Thymus (tissue), 11 donors: ENCODE data around the gene CYB561D1. TPM values are rescaled to one million over a fixed set of nuclear protein-coding genes. Genes with fewer than 3 reads are reported as not detected.

Experiments
- DNase-seq, 9 donors: peaks; one replicate each; pipeline ENCODE4 v3.0.0-alpha.2; 2013; ENCODE audit warnings: low spot score in 9 of 9, low read depth in 6 of 9, missing footprints in 1 of 9
- H3K27ac ChIP-seq, 2 donors: one replicate each; pipeline ENCODE4 v1.5.1; 2013; ENCODE audit warnings: control low read depth in 1 of 2, low read depth in 1 of 2, low read length in 1 of 2, mild to moderate bottlenecking in 1 of 2, moderate library complexity in 1 of 2
- H3K27me3 ChIP-seq, 2 donors: one replicate each; pipeline ENCODE4 v1.5.1; 2013; ENCODE audit warnings: low read length in 1 of 2; ENCODE audit not compliant: control insufficient read depth in 2 of 2, insufficient read depth in 1 of 2
- H3K36me3 ChIP-seq, 2 donors: one replicate each; pipeline ENCODE4 v1.5.1; 2013; ENCODE audit warnings: low read length in 1 of 2, mild to moderate bottlenecking in 1 of 2, moderate library complexity in 1 of 2; ENCODE audit not compliant: control insufficient read depth in 2 of 2, insufficient read depth in 2 of 2
- H3K4me1 ChIP-seq, 2 donors: one replicate each; pipeline ENCODE4 v1.5.1; 2013; ENCODE audit warnings: low read length in 2 of 2; ENCODE audit not compliant: control insufficient read depth in 2 of 2, insufficient read depth in 2 of 2
- H3K4me3 ChIP-seq, 2 donors: one replicate each; pipeline ENCODE4 v1.5.1; 2013; ENCODE audit warnings: low read length in 2 of 2, control low read depth in 1 of 2, mild to moderate bottlenecking in 1 of 2
- H3K9me3 ChIP-seq, 2 donors: one replicate each; pipeline ENCODE4 v1.5.1; 2013; ENCODE audit warnings: low read length in 1 of 2, mild to moderate bottlenecking in 1 of 2; ENCODE audit not compliant: control insufficient read depth in 2 of 2, insufficient read depth in 1 of 2
- WGBS: extraction: QIAGEN DNeasy Blood & Tissue Kit; methylation state at CpG from one replicate; pipeline ENCODE4 v1.1.7; 2013; 5-methylcytosine and 5-hydroxymethylcytosine counted together
- polyA plus RNA-seq: library from polyadenylated mRNA; stranded (reverse); fragments of 200-250 nt; gene quantifications from one replicate; pipeline ENCODE4 v1.2.3, GENCODE V29; 2013
- total RNA-seq: library from RNA; stranded (reverse); fragments of 120-200 nt; gene quantifications from one replicate; pipeline ENCODE4 v1.2.4, GENCODE V29; 2013
- donor health status: healthy.

Gene CYB561D1
- total and polyA plus RNA-seq, 2 donors, result 3.3 to 9.4 TPM

GRCh38 chr1:109475261-109475660 lies 18.6 kb upstream of the CYB561D1 start:
- Histone ChIP-seq H3K4me1 (no peaks in the 10 kb centered on the region), H3K9me3 (peaks cover 0 to 8% of the 10 kb centered on the region in 2 donors), H3K36me3 (no peaks in the 10 kb centered on the region), H3K27me3 (peaks cover under 1 to 74% of the 10 kb centered on the region in 2 donors), H3K4me3 (no peak overlapping the region), H3K27ac (no peak overlapping the region)
- no peak for DNase-seq
- WGBS, result 88% methylated on average over 9 of the region's 9 CpGs

GRCh38 chr1:109476825-109477224 lies 17.1 kb upstream of the CYB561D1 start:
- Histone ChIP-seq H3K9me3 (peaks cover 0 to 8% of the 10 kb centered on the region in 2 donors), H3K27ac (no peak overlapping the region), H3K4me1 (no peaks in the 10 kb centered on the region), H3K4me3 (no peak overlapping the region), H3K27me3 (peaks cover 0 to 75% of the 10 kb centered on the region in 2 donors), H3K36me3 (no peaks in the 10 kb centered on the region)
- DNase-seq, result no peak
- WGBS, result 95% methylated on average over 8 of the region's 8 CpGs

GRCh38 chr1:109477821-109478220 lies 16.1 kb upstream of the CYB561D1 start:
- Histone ChIP-seq H3K36me3 (no peaks in the 10 kb centered on the region), H3K27me3 (peaks cover 0 to 74% of the 10 kb centered on the region in 2 donors), H3K27ac (no peak overlapping the region), H3K9me3 (peaks cover 0 to 8% of the 10 kb centered on the region in 2 donors), H3K4me3 (no peak overlapping the region), H3K4me1 (peaks cover 0 to under 1% of the 10 kb centered on the region in 2 donors)
- WGBS, result 67% methylated on average over 6 of the region's 6 CpGs
- DNase-seq, result no peak

GRCh38 chr1:109478806-109479205 lies 15.1 kb upstream of the CYB561D1 start:
- DNase-seq, result peak in 2 of 9 donors; percentile 42 to 55
- peaks cover 0 to 73% of the 10 kb centered on the region in 2 donors for H3K27me3 ChIP-seq
- WGBS, result 13% methylated on average over 7 of the region's 7 CpGs
- H3K9me3 ChIP-seq, result peaks cover 0 to 8% of the 10 kb centered on the region in 2 donors
- no peaks in the 10 kb centered on the region for H3K36me3 ChIP-seq
- peaks cover 0 to 7% of the 10 kb centered on the region in 2 donors for H3K4me1 ChIP-seq
- H3K27ac ChIP-seq, result no peak overlapping the region
- H3K4me3 ChIP-seq, result no peak overlapping the region

- H3K9me3 ChIP-seq, result peaks cover 0 to 8% of the 10 kb centered on the region in 2 donors
- no peak overlapping the region for H3K4me3 ChIP-seq
- peaks cover under 1 to 7% of the 10 kb centered on the region in 2 donors for H3K4me1 ChIP-seq
- no peak for DNase-seq
- H3K27me3 ChIP-seq, result peaks cover 0 to 72% of the 10 kb centered on the region in 2 donors
- 78% methylated on average over 5 of the region's 5 CpGs for WGBS
- no peaks in the 10 kb centered on the region for H3K36me3 ChIP-seq
- no peak overlapping the region for H3K27ac ChIP-seq
Measured at GRCh38 chr1:109479311-109479710, 14.6 kb upstream of the CYB561D1 start.

- peaks cover 5 to 13% of the 10 kb centered on the region in 2 donors for H3K4me1 ChIP-seq
- H3K36me3 ChIP-seq, result no peaks in the 10 kb centered on the region
- H3K9me3 ChIP-seq, result peaks cover 0 to 8% of the 10 kb centered on the region in 2 donors
- DNase-seq, result no peak
- 91% methylated on average over 3 of the region's 3 CpGs for WGBS
- H3K27me3 ChIP-seq, result peaks cover 0 to 69% of the 10 kb centered on the region in 2 donors
- H3K4me3 ChIP-seq, result no peak overlapping the region
- no peak overlapping the region for H3K27ac ChIP-seq
Measured at GRCh38 chr1:109479901-109480300, 14.0 kb upstream of the CYB561D1 start.

- Histone ChIP-seq H3K36me3 (peaks cover 5 to 8% of the 10 kb centered on the region in 2 donors), H3K27me3 (peaks cover 0 to 59% of the 10 kb centered on the region in 2 donors), H3K9me3 (peaks cover 0 to 8% of the 10 kb centered on the region in 2 donors), H3K4me1 (peaks cover 5 to 21% of the 10 kb centered on the region in 2 donors), H3K4me3 (no peak overlapping the region), H3K27ac (no peak overlapping the region)
- DNase-seq, result no peak
- 89% methylated on average over 2 of the region's 2 CpGs for WGBS
Measured at GRCh38 chr1:109481646-109482045, 12.2 kb upstream of the CYB561D1 start.

- peaks cover 0 to 8% of the 10 kb centered on the region in 2 donors for H3K9me3 ChIP-seq
- no peak overlapping the region for H3K27ac ChIP-seq
- peaks cover 8 to 9% of the 10 kb centered on the region in 2 donors for H3K36me3 ChIP-seq
- no peak for DNase-seq
- peaks cover 5 to 21% of the 10 kb centered on the region in 2 donors for H3K4me1 ChIP-seq
- H3K27me3 ChIP-seq, result peaks cover 0 to 57% of the 10 kb centered on the region in 2 donors
- no peak overlapping the region for H3K4me3 ChIP-seq
Measured at GRCh38 chr1:109482242-109482641, 11.7 kb upstream of the CYB561D1 start.

- Histone ChIP-seq H3K4me1 (peaks cover 5 to 21% of the 10 kb centered on the region in 2 donors), H3K9me3 (peaks cover 0 to 6% of the 10 kb centered on the region in 2 donors), H3K4me3 (peak overlapping the region; percentile 65 to 75), H3K36me3 (peaks cover 14 to 17% of the 10 kb centered on the region in 2 donors), H3K27me3 (peaks cover 0 to 50% of the 10 kb centered on the region in 2 donors), H3K27ac (peak overlapping the region; percentile 60 to 71)
- peak in 2 of 9 donors; percentile 50 to 56 for DNase-seq
- WGBS, result 12% methylated on average over 29 of the region's 29 CpGs
Measured at GRCh38 chr1:109482791-109483671, 10.9 kb upstream of the CYB561D1 start.
